Right atrium auricular region (tissue), 2 donors: ENCODE measurements around the gene GLI3. TPM values are rescaled to one million over a fixed set of nuclear protein-coding genes. Genes with fewer than 3 reads are reported as not detected.

Experiments
- DNase-seq: peaks from one replicate; pipeline ENCODE4 v3.0.0-alpha.2; 2019; ENCODE audit warnings: low spot score
- H3K27ac ChIP-seq, 2 donors: fragments of 200-600 bp; sonication (generic); 1 replicate in 1 of 2; 2 replicates in 1 of 2; pipeline ENCODE4 v1.5.1; 2016 to 2019
- H3K27me3 ChIP-seq, 2 donors: fragments of 200-600 bp; sonication (generic); one replicate each; pipeline versions ENCODE4 v1.5.1 to v1.6.0; 2017 to 2019
- H3K36me3 ChIP-seq: fragments of 200-600 bp; sonication (generic); one replicate; pipeline ENCODE4 v1.5.1; 2016
- H3K4me1 ChIP-seq, 2 donors: fragments of 200-600 bp; sonication (generic); one replicate each; pipeline versions ENCODE4 v1.5.1 to v1.6.0; 2017 to 2019
- H3K4me3 ChIP-seq, 2 donors: fragments of 200-600 bp; sonication (generic); 1 replicate in 1 of 2; 2 replicates in 1 of 2; pipeline ENCODE4 v1.5.1; 2017 to 2019; ENCODE audit warnings: mild to moderate bottlenecking in 1 of 2, moderate library complexity in 1 of 2
- H3K9me3 ChIP-seq, 2 donors: fragments of 200-600 bp; sonication (generic); one replicate each; pipeline ENCODE4 v1.5.1; 2019
- total RNA-seq, 2 donors: library from RNA; depleted of rRNA; stranded (reverse); fragments of >200 nt; gene quantifications; one replicate each; pipeline ENCODE4 v1.1.0, GENCODE V29; 2016
- TF ChIP-seq, protein P1 (sequence below), 2 donors: fragments of 200-600 bp; sonication (generic); IDR thresholded peaks; one replicate each; pipeline ENCODE4 v1.5.1; 2019; ENCODE audit warnings: antibody characterized with exemption in 2 of 2

GLI3 gene
- total RNA-seq, 2 donors from 2014 or later, result 1.5 to 2.0 TPM

GRCh38 chr7:42185726-42186125, 51.3 kb downstream of the GLI3 start:
- H3K36me3 ChIP-seq, result no peaks in the 10 kb centered on the region
- DNase-seq, result no peak
- H3K4me1 ChIP-seq, result no peaks in the 10 kb centered on the region
- TF ChIP-seq, protein P1, sequence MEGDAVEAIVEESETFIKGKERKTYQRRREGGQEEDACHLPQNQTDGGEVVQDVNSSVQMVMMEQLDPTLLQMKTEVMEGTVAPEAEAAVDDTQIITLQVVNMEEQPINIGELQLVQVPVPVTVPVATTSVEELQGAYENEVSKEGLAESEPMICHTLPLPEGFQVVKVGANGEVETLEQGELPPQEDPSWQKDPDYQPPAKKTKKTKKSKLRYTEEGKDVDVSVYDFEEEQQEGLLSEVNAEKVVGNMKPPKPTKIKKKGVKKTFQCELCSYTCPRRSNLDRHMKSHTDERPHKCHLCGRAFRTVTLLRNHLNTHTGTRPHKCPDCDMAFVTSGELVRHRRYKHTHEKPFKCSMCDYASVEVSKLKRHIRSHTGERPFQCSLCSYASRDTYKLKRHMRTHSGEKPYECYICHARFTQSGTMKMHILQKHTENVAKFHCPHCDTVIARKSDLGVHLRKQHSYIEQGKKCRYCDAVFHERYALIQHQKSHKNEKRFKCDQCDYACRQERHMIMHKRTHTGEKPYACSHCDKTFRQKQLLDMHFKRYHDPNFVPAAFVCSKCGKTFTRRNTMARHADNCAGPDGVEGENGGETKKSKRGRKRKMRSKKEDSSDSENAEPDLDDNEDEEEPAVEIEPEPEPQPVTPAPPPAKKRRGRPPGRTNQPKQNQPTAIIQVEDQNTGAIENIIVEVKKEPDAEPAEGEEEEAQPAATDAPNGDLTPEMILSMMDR (IDR thresholded peaks at IDR 0.05), result no peak
- no peak overlapping the region for H3K4me3 ChIP-seq
- no peaks in the 10 kb centered on the region for H3K27me3 ChIP-seq
- no peaks in the 10 kb centered on the region for H3K9me3 ChIP-seq
- no peak overlapping the region for H3K27ac ChIP-seq

- Histone ChIP-seq H3K27me3 (no peaks in the 10 kb centered on the region), H3K4me3 (no peak overlapping the region), H3K27ac (no peak overlapping the region), H3K4me1 (no peaks in the 10 kb centered on the region), H3K36me3 (no peaks in the 10 kb centered on the region), H3K9me3 (no peaks in the 10 kb centered on the region)
- no peak for DNase-seq
- TF ChIP-seq, protein P1 (IDR thresholded peaks at IDR 0.05), result no peak
Observed at GRCh38 chr7:42183547-42183946, 53.5 kb downstream of the GLI3 start.

- TF ChIP-seq, protein P1 (IDR thresholded peaks at IDR 0.05), result no peak
- no peaks in the 10 kb centered on the region for H3K27me3 ChIP-seq
- no peak for DNase-seq
- no peaks in the 10 kb centered on the region for H3K36me3 ChIP-seq
- H3K4me1 ChIP-seq, result no peaks in the 10 kb centered on the region
- H3K4me3 ChIP-seq, result no peak overlapping the region
- H3K27ac ChIP-seq, result no peak overlapping the region
- H3K9me3 ChIP-seq, result no peaks in the 10 kb centered on the region
Observed at GRCh38 chr7:42181566-42181965, 55.4 kb downstream of the GLI3 start.

GRCh38 chr7:42180806-42181205, 56.2 kb downstream of the GLI3 start:
- H3K36me3 ChIP-seq, result no peaks in the 10 kb centered on the region
- H3K4me1 ChIP-seq, result no peaks in the 10 kb centered on the region
- TF ChIP-seq, protein P1 (IDR thresholded peaks at IDR 0.05), result no peak
- no peak overlapping the region for H3K27ac ChIP-seq
- H3K4me3 ChIP-seq, result no peak overlapping the region
- no peaks in the 10 kb centered on the region for H3K27me3 ChIP-seq
- no peaks in the 10 kb centered on the region for H3K9me3 ChIP-seq
- DNase-seq, result no peak

DNA sequence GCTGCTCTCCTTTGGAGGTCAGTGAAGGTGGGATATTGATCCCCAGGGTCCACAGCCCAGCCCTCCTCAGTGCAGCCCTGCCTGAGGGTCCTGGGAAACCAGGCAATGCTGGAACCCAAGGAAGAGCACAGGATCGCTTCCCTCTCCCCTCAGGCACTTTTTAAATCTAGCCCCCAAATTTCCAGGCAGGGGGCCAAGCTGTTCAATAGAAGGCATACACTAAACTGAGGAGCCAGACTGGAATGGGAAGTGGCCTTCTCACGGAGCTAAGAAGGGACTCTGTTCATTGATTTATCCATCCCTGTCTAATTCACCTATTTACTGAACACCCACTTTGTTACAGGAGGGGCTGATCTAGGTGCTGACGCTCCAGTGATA, 60.3 kb downstream of the GLI3 start:
- no peaks in the 10 kb centered on the region for H3K36me3 ChIP-seq
- no peak for DNase-seq
- no peaks in the 10 kb centered on the region for H3K9me3 ChIP-seq
- no peak overlapping the region for H3K27ac ChIP-seq
- no peaks in the 10 kb centered on the region for H3K27me3 ChIP-seq
- no peaks in the 10 kb centered on the region for H3K4me1 ChIP-seq
- TF ChIP-seq, protein P1 (IDR thresholded peaks at IDR 0.05), result no peak
- no peak overlapping the region for H3K4me3 ChIP-seq
